IPS-15b (cell line): Measurements from ENCODE around the gene RRP8.

Experiments
- H3K27me3 ChIP-seq: one replicate; pipeline ENCODE4 v1.6.1; 2013; ENCODE audit warnings: low read length; ENCODE audit not compliant: control insufficient read depth, insufficient read depth
- H3K36me3 ChIP-seq: one replicate; pipeline ENCODE4 v1.6.1; 2013; ENCODE audit warnings: low read length; ENCODE audit not compliant: control insufficient read depth, insufficient read depth
- H3K4me1 ChIP-seq: one replicate; pipeline ENCODE4 v1.6.1; 2013; ENCODE audit warnings: mild to moderate bottlenecking, low read length; ENCODE audit not compliant: control insufficient read depth, insufficient read depth
- H3K4me3 ChIP-seq: one replicate; pipeline ENCODE4 v1.5.1; 2013; ENCODE audit warnings: low read depth, low read length
- H3K9ac ChIP-seq: one replicate; pipeline ENCODE4 v1.6.1; 2013; ENCODE audit warnings: low read depth, mild to moderate bottlenecking, low read length
- H3K9me3 ChIP-seq: one replicate; pipeline ENCODE4 v1.6.1; 2013; ENCODE audit warnings: mild to moderate bottlenecking, low read length; ENCODE audit not compliant: control insufficient read depth, insufficient read depth

Gene RRP8

GRCh38 chr11:6586434-6587359, 16.7 kb downstream of the RRP8 start:
- Histone ChIP-seq H3K4me3 (no peak overlapping the region), H3K27me3 (no peaks in the 10 kb centered on the region), H3K9me3 (no peaks in the 10 kb centered on the region), H3K9ac (no peak overlapping the region), H3K4me1 (no peaks in the 10 kb centered on the region), H3K36me3 (no peaks in the 10 kb centered on the region)

GRCh38 chr11:6584528-6584927, 18.9 kb downstream of the RRP8 start:
- Histone ChIP-seq H3K4me3 (no peak overlapping the region), H3K36me3 (no peaks in the 10 kb centered on the region), H3K9me3 (no peaks in the 10 kb centered on the region), H3K27me3 (no peaks in the 10 kb centered on the region), H3K4me1 (no peaks in the 10 kb centered on the region), H3K9ac (no peak overlapping the region)

- H3K4me1 ChIP-seq, result no peaks in the 10 kb centered on the region
- H3K9ac ChIP-seq, result no peak overlapping the region
- H3K27me3 ChIP-seq, result no peaks in the 10 kb centered on the region
- no peak overlapping the region for H3K4me3 ChIP-seq
- H3K9me3 ChIP-seq, result no peaks in the 10 kb centered on the region
- no peaks in the 10 kb centered on the region for H3K36me3 ChIP-seq
Observed at GRCh38 chr11:6583584-6583983, 19.8 kb downstream of the RRP8 start.

- no peaks in the 10 kb centered on the region for H3K27me3 ChIP-seq
- no peak overlapping the region for H3K9ac ChIP-seq
- no peaks in the 10 kb centered on the region for H3K9me3 ChIP-seq
- no peaks in the 10 kb centered on the region for H3K4me1 ChIP-seq
- H3K36me3 ChIP-seq, result no peaks in the 10 kb centered on the region
- no peak overlapping the region for H3K4me3 ChIP-seq
Observed at GRCh38 chr11:6579681-6580080, 23.7 kb downstream of the RRP8 start.

- H3K9ac ChIP-seq, result no peak overlapping the region
- no peaks in the 10 kb centered on the region for H3K36me3 ChIP-seq
- H3K27me3 ChIP-seq, result no peaks in the 10 kb centered on the region
- no peak overlapping the region for H3K4me3 ChIP-seq
- no peaks in the 10 kb centered on the region for H3K4me1 ChIP-seq
- H3K9me3 ChIP-seq, result no peaks in the 10 kb centered on the region
Observed at GRCh38 chr11:6578134-6578533, 25.3 kb downstream of the RRP8 start.

GRCh38 chr11:6576471-6577373, 26.7 kb downstream of the RRP8 start:
- Histone ChIP-seq H3K4me1 (no peaks in the 10 kb centered on the region), H3K9ac (no peak overlapping the region), H3K9me3 (no peaks in the 10 kb centered on the region), H3K36me3 (no peaks in the 10 kb centered on the region), H3K27me3 (no peaks in the 10 kb centered on the region), H3K4me3 (no peak overlapping the region)

- Histone ChIP-seq H3K4me1 (no peaks in the 10 kb centered on the region), H3K36me3 (no peaks in the 10 kb centered on the region), H3K27me3 (no peaks in the 10 kb centered on the region), H3K4me3 (no peak overlapping the region), H3K9me3 (no peaks in the 10 kb centered on the region), H3K9ac (no peak overlapping the region)
Observed at GRCh38 chr11:6574816-6575715, 28.4 kb downstream of the RRP8 start.

- H3K27me3 ChIP-seq, result no peaks in the 10 kb centered on the region
- H3K36me3 ChIP-seq, result no peaks in the 10 kb centered on the region
- no peak overlapping the region for H3K4me3 ChIP-seq
- no peaks in the 10 kb centered on the region for H3K9me3 ChIP-seq
- peaks cover 4% of the 10 kb centered on the region for H3K4me1 ChIP-seq
- no peak overlapping the region for H3K9ac ChIP-seq
Observed at GRCh38 chr11:6572215-6572614, 31.2 kb downstream of the RRP8 start.

GRCh38 chr11:6571434-6572008, 31.9 kb downstream of the RRP8 start:
- Histone ChIP-seq H3K4me3 (no peak overlapping the region), H3K27me3 (no peaks in the 10 kb centered on the region), H3K9ac (no peak overlapping the region), H3K36me3 (no peaks in the 10 kb centered on the region), H3K9me3 (no peaks in the 10 kb centered on the region), H3K4me1 (peaks cover 4% of the 10 kb centered on the region)

GRCh38 chr11:6570691-6571427, 32.6 kb downstream of the RRP8 start:
- Histone ChIP-seq H3K9me3 (no peaks in the 10 kb centered on the region), H3K4me1 (peaks cover 4% of the 10 kb centered on the region), H3K4me3 (no peak overlapping the region), H3K9ac (no peak overlapping the region), H3K27me3 (no peaks in the 10 kb centered on the region), H3K36me3 (no peaks in the 10 kb centered on the region)
